ENCODE results near the gene ALDH1A1.

The ALDH1A1 gene

DNA sequence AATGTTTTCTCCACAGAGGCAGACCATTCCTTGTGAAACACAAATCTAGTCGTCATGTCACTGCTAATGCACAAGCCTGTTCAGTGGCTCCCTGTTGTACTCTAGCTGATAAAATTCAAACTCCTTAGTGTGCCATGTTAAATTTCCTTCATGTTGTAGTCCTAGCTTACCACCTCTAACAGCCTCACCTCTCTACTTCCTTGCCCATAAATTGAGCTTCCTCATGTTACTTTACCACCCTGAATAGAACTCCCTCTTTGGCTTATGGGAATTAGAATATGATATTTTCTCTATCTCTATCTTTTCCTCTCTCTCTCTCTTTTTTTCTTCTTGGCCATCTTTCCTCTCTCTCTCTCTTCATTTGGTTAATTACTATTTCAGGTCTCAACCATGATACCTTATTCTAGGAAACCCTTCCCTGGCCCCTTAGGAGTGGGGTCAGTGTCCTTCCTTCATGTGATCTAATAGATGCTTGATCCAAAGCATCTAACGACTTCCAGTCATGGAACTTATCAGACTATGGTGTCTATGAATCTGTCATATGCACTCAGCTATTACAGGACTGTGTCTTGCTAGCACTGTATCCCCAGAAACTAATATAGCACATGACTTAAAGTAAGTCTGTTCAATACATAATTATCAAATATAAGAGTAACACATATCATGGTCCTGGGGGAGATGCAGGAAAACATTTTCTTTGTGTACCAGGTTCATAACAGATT is 31.5 kb upstream of the ALDH1A1 start:
- H3K4me3 ChIP-seq (ENCODE audit: low read length): no peak overlapping the region
- H3K9me3 ChIP-seq (ENCODE audit: low read length): no peaks in the 10 kb centered on the region
- H3K27me3 ChIP-seq (ENCODE audit: insufficient read depth, low read length): no peaks in the 10 kb centered on the region
- no peaks in the 10 kb centered on the region for H3K36me3 ChIP-seq (ENCODE audit: insufficient read depth, low read length)
- H3K4me1 ChIP-seq (ENCODE audit: insufficient read depth, low read length): no peaks in the 10 kb centered on the region
- H2AFZ ChIP-seq (ENCODE audit: low read depth, low read length): no peak overlapping the region

- H3K4me1 ChIP-seq (ENCODE audit: insufficient read depth, low read length): no peaks in the 10 kb centered on the region
- no peaks in the 10 kb centered on the region for H3K36me3 ChIP-seq (ENCODE audit: insufficient read depth, low read length)
- H3K4me3 ChIP-seq (ENCODE audit: low read length): no peak overlapping the region
- H3K9me3 ChIP-seq (ENCODE audit: low read length): no peaks in the 10 kb centered on the region
- no peaks in the 10 kb centered on the region for H3K27me3 ChIP-seq (ENCODE audit: insufficient read depth, low read length)
- no peak overlapping the region for H2AFZ ChIP-seq (ENCODE audit: low read depth, low read length)
Measured at GRCh38 chr9:72983512-72984225, 30.8 kb upstream of the ALDH1A1 start.

GRCh38 chr9:72983056-72983455 is 30.2 kb upstream of the ALDH1A1 start:
- no peak overlapping the region for H3K4me3 ChIP-seq (ENCODE audit: low read length)
- no peaks in the 10 kb centered on the region for H3K4me1 ChIP-seq (ENCODE audit: insufficient read depth, low read length)
- no peaks in the 10 kb centered on the region for H3K27me3 ChIP-seq (ENCODE audit: insufficient read depth, low read length)
- no peak overlapping the region for H2AFZ ChIP-seq (ENCODE audit: low read depth, low read length)
- no peaks in the 10 kb centered on the region for H3K9me3 ChIP-seq (ENCODE audit: low read length)
- no peaks in the 10 kb centered on the region for H3K36me3 ChIP-seq (ENCODE audit: insufficient read depth, low read length)

GRCh38 chr9:72982146-72982799 is 29.4 kb upstream of the ALDH1A1 start:
- H3K36me3 ChIP-seq (ENCODE audit: insufficient read depth, low read length): no peaks in the 10 kb centered on the region
- H3K4me3 ChIP-seq (ENCODE audit: low read length): no peak overlapping the region
- H3K9me3 ChIP-seq (ENCODE audit: low read length): no peaks in the 10 kb centered on the region
- H3K4me1 ChIP-seq (ENCODE audit: insufficient read depth, low read length): no peaks in the 10 kb centered on the region
- no peaks in the 10 kb centered on the region for H3K27me3 ChIP-seq (ENCODE audit: insufficient read depth, low read length)
- H2AFZ ChIP-seq (ENCODE audit: low read depth, low read length): no peak overlapping the region

- no peaks in the 10 kb centered on the region for H3K4me1 ChIP-seq (ENCODE audit: insufficient read depth, low read length)
- no peak overlapping the region for H3K4me3 ChIP-seq (ENCODE audit: low read length)
Measured at GRCh38 chr9:72981433-72981832, 28.6 kb upstream of the ALDH1A1 start.

DNA sequence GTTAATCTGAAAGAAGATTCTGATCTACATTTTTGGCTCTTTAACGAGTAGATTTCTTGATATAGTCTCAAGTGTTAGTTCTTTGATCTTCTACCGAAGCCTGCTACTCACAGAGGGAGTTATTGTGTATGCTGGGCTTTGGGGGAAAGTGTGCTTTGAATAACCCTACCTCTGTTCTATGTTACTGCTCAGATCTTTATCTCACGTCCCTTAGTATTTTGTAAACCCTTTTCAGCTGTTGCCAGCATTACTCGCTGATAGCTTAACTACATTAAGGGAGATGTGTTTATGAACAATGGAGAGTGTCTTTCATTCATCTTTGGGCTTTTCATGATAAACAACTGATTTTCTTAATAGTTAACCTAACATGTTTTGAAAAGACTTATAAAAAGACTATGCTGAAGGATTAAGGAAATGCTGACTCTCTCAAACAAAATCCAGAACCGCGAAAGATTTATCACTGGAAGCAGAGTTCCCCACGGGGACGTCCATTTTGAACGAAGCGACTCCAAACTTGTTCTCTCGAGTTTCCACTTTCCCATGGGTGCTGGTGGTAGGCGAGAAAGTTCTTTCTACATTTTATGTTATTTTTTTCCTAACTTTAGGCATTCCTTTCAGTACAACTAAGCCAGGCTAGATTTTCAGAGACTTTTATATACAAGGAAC is 27.9 kb upstream of the ALDH1A1 start:
- Histone ChIP-seq H3K4me3 (ENCODE audit: low read length) (no peak overlapping the region), H3K36me3 (ENCODE audit: insufficient read depth, low read length) (no peaks in the 10 kb centered on the region), H2AFZ (ENCODE audit: low read depth, low read length) (no peak overlapping the region), H3K27me3 (ENCODE audit: insufficient read depth, low read length) (no peaks in the 10 kb centered on the region), H3K4me1 (ENCODE audit: insufficient read depth, low read length) (no peaks in the 10 kb centered on the region), H3K9me3 (ENCODE audit: low read length) (no peaks in the 10 kb centered on the region)

More at GRCh38 chr9:72981433-72981832, 28.6 kb upstream of the ALDH1A1 start:
- Histone ChIP-seq H2AFZ (ENCODE audit: low read depth, low read length) (no peak overlapping the region), H3K36me3 (ENCODE audit: insufficient read depth, low read length) (no peaks in the 10 kb centered on the region), H3K9me3 (ENCODE audit: low read length) (no peaks in the 10 kb centered on the region), H3K27me3 (ENCODE audit: insufficient read depth, low read length) (no peaks in the 10 kb centered on the region)

DNA sequence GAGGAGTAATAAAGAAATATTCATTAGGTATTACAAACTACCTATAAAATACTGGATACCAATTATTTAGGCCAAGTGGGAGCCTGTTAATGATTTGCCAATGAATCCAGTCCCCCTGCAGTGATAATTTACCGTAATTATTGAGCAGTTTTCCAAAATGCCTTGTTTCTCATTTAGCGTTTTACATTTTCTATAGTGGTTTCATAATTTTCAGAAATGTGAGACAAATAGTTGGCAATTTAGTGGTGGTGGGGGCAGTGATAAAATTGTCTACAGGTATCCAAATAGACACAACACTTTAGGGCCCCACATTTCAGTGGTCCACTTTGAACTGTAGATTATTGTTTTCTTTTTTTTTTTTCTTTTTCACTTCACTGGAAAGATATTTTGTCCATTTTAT is 27.3 kb upstream of the ALDH1A1 start:
- Histone ChIP-seq H2AFZ (ENCODE audit: low read depth, low read length) (no peak overlapping the region), H3K9me3 (ENCODE audit: low read length) (no peaks in the 10 kb centered on the region), H3K4me1 (ENCODE audit: insufficient read depth, low read length) (no peaks in the 10 kb centered on the region), H3K27me3 (ENCODE audit: insufficient read depth, low read length) (no peaks in the 10 kb centered on the region), H3K36me3 (ENCODE audit: insufficient read depth, low read length) (no peaks in the 10 kb centered on the region), H3K4me3 (ENCODE audit: low read length) (no peak overlapping the region)

- H3K9me3 ChIP-seq (ENCODE audit: low read length): no peaks in the 10 kb centered on the region
- H3K4me3 ChIP-seq (ENCODE audit: low read length): no peak overlapping the region
- H3K36me3 ChIP-seq (ENCODE audit: insufficient read depth, low read length): no peaks in the 10 kb centered on the region
- H3K27me3 ChIP-seq (ENCODE audit: insufficient read depth, low read length): no peaks in the 10 kb centered on the region
- H3K4me1 ChIP-seq (ENCODE audit: insufficient read depth, low read length): no peaks in the 10 kb centered on the region
- no peak overlapping the region for H2AFZ ChIP-seq (ENCODE audit: low read depth, low read length)
Measured at GRCh38 chr9:72979405-72980100, 26.7 kb upstream of the ALDH1A1 start.

DNA sequence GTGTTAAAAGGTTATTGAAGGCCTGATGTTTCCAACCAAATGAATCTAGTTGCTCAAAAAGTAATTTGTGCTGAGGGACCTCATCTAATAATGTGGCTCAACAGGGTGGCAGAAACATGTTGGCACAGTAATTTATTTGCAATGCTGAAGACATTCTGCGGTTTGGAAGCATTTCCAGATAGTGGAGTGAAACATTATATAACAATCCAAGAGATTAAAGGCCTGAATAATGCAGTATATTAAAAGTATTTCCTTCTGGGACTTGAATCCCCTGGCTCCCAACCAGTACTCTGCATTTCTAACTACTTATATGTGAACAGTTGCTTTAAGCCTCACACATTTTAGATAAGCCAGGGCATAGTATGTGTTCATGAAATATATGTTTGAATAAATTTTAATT is 25.9 kb upstream of the ALDH1A1 start:
- no peaks in the 10 kb centered on the region for H3K27me3 ChIP-seq (ENCODE audit: insufficient read depth, low read length)
- no peaks in the 10 kb centered on the region for H3K4me1 ChIP-seq (ENCODE audit: insufficient read depth, low read length)

DNA sequence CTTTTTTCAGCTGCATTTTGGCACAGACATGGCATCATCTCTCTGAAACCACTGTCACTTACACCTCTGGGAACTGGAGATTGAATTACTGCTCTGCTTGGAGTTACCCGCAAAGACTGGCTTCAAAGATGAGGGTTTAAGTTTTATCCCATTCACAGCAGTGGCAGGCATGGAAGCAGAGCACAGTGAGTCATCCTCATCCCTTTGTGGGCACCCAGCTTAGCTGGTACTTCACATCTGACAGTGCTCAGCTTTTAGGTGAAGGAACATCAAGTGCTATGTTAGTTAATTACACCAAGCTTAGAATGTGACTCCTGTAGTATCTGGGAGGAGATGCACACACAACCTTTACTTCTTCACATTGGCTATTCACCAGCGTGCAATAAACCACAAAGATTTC is 24.8 kb upstream of the ALDH1A1 start:
- no peaks in the 10 kb centered on the region for H3K9me3 ChIP-seq (ENCODE audit: low read length)
- H3K4me3 ChIP-seq (ENCODE audit: low read length): no peak overlapping the region
- H3K27me3 ChIP-seq (ENCODE audit: insufficient read depth, low read length): no peaks in the 10 kb centered on the region
- no peak overlapping the region for H2AFZ ChIP-seq (ENCODE audit: low read depth, low read length)
- no peaks in the 10 kb centered on the region for H3K36me3 ChIP-seq (ENCODE audit: insufficient read depth, low read length)
- H3K4me1 ChIP-seq (ENCODE audit: insufficient read depth, low read length): no peaks in the 10 kb centered on the region

More for the DNA sequence above, 25.9 kb upstream of the ALDH1A1 start:
- Histone ChIP-seq H3K36me3 (ENCODE audit: insufficient read depth, low read length) (no peaks in the 10 kb centered on the region), H3K4me3 (ENCODE audit: low read length) (no peak overlapping the region), H3K9me3 (ENCODE audit: low read length) (no peaks in the 10 kb centered on the region), H2AFZ (ENCODE audit: low read depth, low read length) (no peak overlapping the region)

DNA sequence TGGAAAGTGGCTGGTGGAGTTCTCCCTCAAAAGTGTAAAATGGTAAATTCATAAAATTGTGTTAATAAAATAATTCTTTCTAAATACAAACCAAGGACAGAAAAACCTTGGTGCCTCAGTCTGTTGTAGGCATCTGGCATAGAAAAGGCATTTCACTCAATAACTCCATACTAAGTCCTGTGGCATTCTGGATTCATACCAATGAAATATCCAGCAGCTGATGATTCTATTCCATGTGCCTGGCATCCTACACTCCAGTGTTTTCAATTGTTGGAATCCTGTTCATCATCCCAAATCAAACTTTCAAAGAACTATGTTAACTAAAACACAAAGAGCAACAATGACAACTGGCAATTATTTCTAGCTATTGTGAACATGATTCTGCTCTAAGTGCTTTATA is 21.6 kb upstream of the ALDH1A1 start:
- Histone ChIP-seq H3K36me3 (ENCODE audit: insufficient read depth, low read length) (no peaks in the 10 kb centered on the region), H3K4me1 (ENCODE audit: insufficient read depth, low read length) (no peaks in the 10 kb centered on the region), H2AFZ (ENCODE audit: low read depth, low read length) (no peak overlapping the region), H3K9me3 (ENCODE audit: low read length) (no peaks in the 10 kb centered on the region), H3K27me3 (ENCODE audit: insufficient read depth, low read length) (no peaks in the 10 kb centered on the region), H3K4me3 (ENCODE audit: low read length) (no peak overlapping the region)

DNA sequence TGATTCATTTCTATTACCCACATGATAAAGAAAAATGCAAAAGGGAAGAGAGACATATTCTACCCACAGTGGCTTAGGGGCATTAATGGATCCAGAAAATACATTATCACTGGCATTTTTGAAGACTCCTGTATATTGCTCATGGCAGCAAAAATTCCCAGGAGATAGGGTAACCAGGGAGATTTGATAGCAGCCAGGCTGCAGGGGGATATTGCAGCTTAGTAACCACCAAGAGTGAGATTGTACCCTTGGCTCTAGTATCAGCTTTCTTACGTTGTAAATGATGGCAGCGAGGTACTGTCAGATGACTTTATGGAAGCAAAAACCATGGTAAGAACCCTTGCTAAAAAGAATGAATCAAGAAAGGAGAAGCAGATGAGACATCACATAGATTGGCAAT is 19.8 kb upstream of the ALDH1A1 start:
- no peaks in the 10 kb centered on the region for H3K27me3 ChIP-seq (ENCODE audit: insufficient read depth, low read length)
- H3K36me3 ChIP-seq (ENCODE audit: insufficient read depth, low read length): no peaks in the 10 kb centered on the region
- no peak overlapping the region for H2AFZ ChIP-seq (ENCODE audit: low read depth, low read length)
- H3K4me3 ChIP-seq (ENCODE audit: low read length): no peak overlapping the region
- no peaks in the 10 kb centered on the region for H3K4me1 ChIP-seq (ENCODE audit: insufficient read depth, low read length)
- no peaks in the 10 kb centered on the region for H3K9me3 ChIP-seq (ENCODE audit: low read length)
